GM12878 (cell line): ENCODE data around the gene C18orf63.

Experiments
- EZH2 ChIP-seq: IDR thresholded peaks from 2 replicates; pipeline ENCODE4 v1.6.1; 2012; ENCODE audit warnings: low read depth, mild to moderate bottlenecking, control low read depth, inconsistent platforms, low read length, borderline replicate concordance; ENCODE audit not compliant: control insufficient read depth
- FOXM1 ChIP-seq: IDR thresholded peaks from 2 replicates; pipeline ENCODE4 v1.6.1; 2012; ENCODE audit warnings: low read depth, mild to moderate bottlenecking, inconsistent platforms, low read length, moderate library complexity
- MYC ChIP-seq: IDR thresholded peaks from 2 replicates; pipeline ENCODE4 v1.6.1; 2011; ENCODE audit warnings: mild to moderate bottlenecking, low read length, moderate library complexity, inconsistent platforms; ENCODE audit not compliant: insufficient read depth, insufficient replicate concordance, insufficient read length, severe bottlenecking
- NFYA ChIP-seq: IDR thresholded peaks from 2 replicates; pipeline ENCODE4 v1.6.1; 2011; ENCODE audit warnings: low read depth, mild to moderate bottlenecking, low read length, improper control_type of control experiment, borderline replicate concordance
- POLR2A ChIP-seq: IDR thresholded peaks from 2 replicates; pipeline ENCODE4 v1.6.1; 2011; ENCODE audit warnings: low read depth, mild to moderate bottlenecking, low read length
- TCF12 ChIP-seq: IDR thresholded peaks from 2 replicates; pipeline ENCODE4 v1.6.1; 2011; ENCODE audit warnings: low read depth, mild to moderate bottlenecking, low read length
- TF ChIP-seq, protein P1 (sequence below): IDR thresholded peaks from 2 replicates; pipeline ENCODE4 v1.6.1; 2011; ENCODE audit warnings: mild to moderate bottlenecking, low read depth, low read length, moderate library complexity; ENCODE audit not compliant: insufficient replicate concordance

GRCh38 chr18:74402806-74403433 is 87.3 kb downstream of the C18orf63 start:
- TF ChIP-seq MYC (no peak), FOXM1 (no peak), NFYA (no peak), TCF12 (no peak), POLR2A (no peak), EZH2 (no peak)
- TF ChIP-seq, protein P1, sequence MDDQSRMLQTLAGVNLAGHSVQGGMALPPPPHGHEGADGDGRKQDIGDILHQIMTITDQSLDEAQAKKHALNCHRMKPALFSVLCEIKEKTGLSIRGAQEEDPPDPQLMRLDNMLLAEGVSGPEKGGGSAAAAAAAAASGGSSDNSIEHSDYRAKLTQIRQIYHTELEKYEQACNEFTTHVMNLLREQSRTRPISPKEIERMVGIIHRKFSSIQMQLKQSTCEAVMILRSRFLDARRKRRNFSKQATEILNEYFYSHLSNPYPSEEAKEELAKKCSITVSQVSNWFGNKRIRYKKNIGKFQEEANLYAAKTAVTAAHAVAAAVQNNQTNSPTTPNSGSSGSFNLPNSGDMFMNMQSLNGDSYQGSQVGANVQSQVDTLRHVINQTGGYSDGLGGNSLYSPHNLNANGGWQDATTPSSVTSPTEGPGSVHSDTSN: no peak
